Psoas muscle (tissue), 8 donors: ENCODE results near the gene HEYL. TPM values are rescaled to one million over a fixed set of nuclear protein-coding genes. Genes with fewer than 3 reads are reported as not detected.

Experiments used
- ATAC-seq, 4 donors: fragments of 200-7000 bp; cut with Tn5 transposase; one replicate each; pipeline ENCODE4 v1.9.1; 2020; ENCODE audit warnings: moderate library complexity in 3 of 4, mild to moderate bottlenecking in 2 of 4
- DNase-seq, 2 donors: peaks; one replicate each; pipeline ENCODE4 v3.0.0-alpha.2; 2020
- H3K27ac ChIP-seq: fragments of 200-600 bp; one replicate; pipeline ENCODE4 v1.8.0; 2022
- H3K27me3 ChIP-seq, 3 donors: fragments of 200-600 bp in 1 of 3; one replicate each; pipeline versions ENCODE4 v1.6.1 to v1.8.0; 2013 to 2022; ENCODE audit warnings: low read length in 2 of 3, mild to moderate bottlenecking in 2 of 3, moderate library complexity in 1 of 3; ENCODE audit not compliant: insufficient read depth in 3 of 3
- H3K36me3 ChIP-seq, 2 donors: fragments of 200-600 bp in 1 of 2; one replicate each; pipeline versions ENCODE4 v1.6.1 to v1.8.0; 2013 to 2022; ENCODE audit warnings: low read depth in 1 of 2, mild to moderate bottlenecking in 1 of 2, moderate library complexity in 1 of 2; ENCODE audit not compliant: insufficient read depth in 1 of 2
- H3K4me1 ChIP-seq: fragments of 200-600 bp; one replicate; pipeline ENCODE4 v1.8.0; 2022
- H3K4me3 ChIP-seq: fragments of 200-600 bp; one replicate; pipeline ENCODE4 v1.8.0; 2022; ENCODE audit warnings: mild to moderate bottlenecking
- H3K9me3 ChIP-seq: fragments of 200-600 bp; one replicate; pipeline ENCODE4 v1.8.0; 2022
- WGBS, 3 donors: extraction: QIAGEN DNeasy Blood & Tissue Kit; methylation state at CpG; one replicate each; pipeline versions ENCODE4 v1.1.6 to v1.1.7; 2013; 5-methylcytosine and 5-hydroxymethylcytosine counted together
- intact Hi-C, 2 donors: fragments of 100-400 bp; cut with DNase I; formaldehyde crosslinking; loops; one replicate each; pipeline versions ENCODE4 v1.11.0 to v1.14.2; 2022
- polyA plus RNA-seq, 3 donors: library from polyadenylated mRNA; stranded (reverse); fragments of 200-250 nt; gene quantifications; one replicate each; pipeline ENCODE4 v1.2.3, GENCODE V29; 2013
- total RNA-seq, 4 donors: library from RNA; stranded (reverse); fragmentation: NEBNext Ultra II Directional in 2 of 4; extraction: Animal tissue kit (Norgen Biotek cat#: 25700) in 2 of 4; gene quantifications; one replicate each; pipeline versions ENCODE4 v1.2.1 to v1.2.4, GENCODE V29; 2021 to 2023
- TF ChIP-seq, protein P1 (sequence below): fragments of 200-600 bp; IDR thresholded peaks from one replicate; pipeline ENCODE4 v1.8.0; 2022; ENCODE audit warnings: antibody characterized with exemption
- donor health status: healthy with polysubstance abuse.
- donor health status: DM: no; HTN: no; CAD: no; lungs with moderate emphysema.
- donor health status: Bipolar disorder and iron deficiency.
- donor health status: healthy.
- donor health status: DM: yes; HTN: yes; CAD: no.
- donor health status: DM: no; HTN: no; CAD: no.
- donor health status: DM: no; HTN: no; CAD: no.
- donor health status: DM: yes; HTN: yes; CAD: no.

HEYL gene
- total and polyA plus RNA-seq, 7 donors, result 2.1 to 10.0 (median 5.8) TPM

DNA sequence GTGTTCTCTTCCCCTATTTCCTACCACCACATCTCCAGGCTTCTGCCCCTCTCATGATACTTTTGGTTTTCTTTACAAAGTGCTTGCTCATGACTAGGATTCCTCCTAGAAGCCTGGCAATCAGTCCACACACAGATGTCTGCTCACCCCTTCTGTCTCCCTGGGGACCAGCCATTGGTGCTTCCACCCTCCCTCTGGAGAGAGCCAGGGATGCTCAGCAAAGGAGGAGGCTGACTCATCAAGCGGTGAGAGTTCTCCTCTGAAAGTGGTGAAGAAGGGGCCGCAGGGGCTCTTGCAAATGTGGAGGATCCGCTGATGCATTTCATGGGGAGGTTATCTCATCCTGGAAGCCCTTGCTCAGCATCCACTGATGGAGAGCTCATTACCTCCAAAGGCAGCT, 18.0 kb upstream of the HEYL start:
- ATAC-seq (no peak), DNase-seq (no peak)
- Histone ChIP-seq H3K4me1 (peaks cover 14% of the 10 kb centered on the region), H3K27me3 (no peaks in the 10 kb centered on the region), H3K9me3 (no peaks in the 10 kb centered on the region), H3K36me3 (peaks cover 0 to 46% of the 10 kb centered on the region in 2 donors), H3K27ac (no peak overlapping the region), H3K4me3 (no peak overlapping the region)
- WGBS, 3 donors, result 85 to 87% (median 87%) methylated on average over 3 of the region's 3 CpGs
- TF ChIP-seq, protein P1, sequence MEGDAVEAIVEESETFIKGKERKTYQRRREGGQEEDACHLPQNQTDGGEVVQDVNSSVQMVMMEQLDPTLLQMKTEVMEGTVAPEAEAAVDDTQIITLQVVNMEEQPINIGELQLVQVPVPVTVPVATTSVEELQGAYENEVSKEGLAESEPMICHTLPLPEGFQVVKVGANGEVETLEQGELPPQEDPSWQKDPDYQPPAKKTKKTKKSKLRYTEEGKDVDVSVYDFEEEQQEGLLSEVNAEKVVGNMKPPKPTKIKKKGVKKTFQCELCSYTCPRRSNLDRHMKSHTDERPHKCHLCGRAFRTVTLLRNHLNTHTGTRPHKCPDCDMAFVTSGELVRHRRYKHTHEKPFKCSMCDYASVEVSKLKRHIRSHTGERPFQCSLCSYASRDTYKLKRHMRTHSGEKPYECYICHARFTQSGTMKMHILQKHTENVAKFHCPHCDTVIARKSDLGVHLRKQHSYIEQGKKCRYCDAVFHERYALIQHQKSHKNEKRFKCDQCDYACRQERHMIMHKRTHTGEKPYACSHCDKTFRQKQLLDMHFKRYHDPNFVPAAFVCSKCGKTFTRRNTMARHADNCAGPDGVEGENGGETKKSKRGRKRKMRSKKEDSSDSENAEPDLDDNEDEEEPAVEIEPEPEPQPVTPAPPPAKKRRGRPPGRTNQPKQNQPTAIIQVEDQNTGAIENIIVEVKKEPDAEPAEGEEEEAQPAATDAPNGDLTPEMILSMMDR, result no peak
- intact Hi-C loops, result loop anchor here in 1 of 2 donors (5.0 kb wide), 2 partner anchors 40 to 60 kb away; no protein-coding TSS in a partner anchor

DNA sequence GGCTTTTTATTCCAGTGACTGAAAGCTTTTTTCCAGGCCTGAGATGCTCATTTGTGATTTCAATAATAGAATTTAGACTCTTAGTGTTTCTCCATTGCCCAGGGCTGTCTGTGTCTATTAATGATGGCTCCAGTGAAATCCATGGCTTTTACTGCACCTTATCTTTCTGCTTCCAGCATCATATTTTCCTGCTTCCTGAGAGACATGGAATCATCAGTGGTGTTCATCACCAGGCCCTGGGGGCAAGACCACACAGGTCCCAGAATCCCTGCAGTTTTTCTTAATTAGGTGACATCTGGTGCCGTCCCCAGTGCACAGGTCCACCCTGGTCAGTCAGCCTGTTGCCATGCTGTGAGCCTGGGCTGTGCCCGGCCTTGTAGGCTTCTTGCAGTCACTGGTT, 16.9 kb upstream of the HEYL start:
- 76 to 86% (median 77%) methylated on average over 2 of the region's 2 CpGs for WGBS, 3 donors
- peaks cover 14% of the 10 kb centered on the region for H3K4me1 ChIP-seq
- ATAC-seq (no peak), DNase-seq (no peak)
- no peak overlapping the region for H3K4me3 ChIP-seq
- H3K27ac ChIP-seq, result no peak overlapping the region
- H3K9me3 ChIP-seq, result no peaks in the 10 kb centered on the region
- no peaks in the 10 kb centered on the region for H3K27me3 ChIP-seq
- intact Hi-C loops, result loop anchor here in 1 of 2 donors (5.0 kb wide), 2 partner anchors 41 to 61 kb away; no protein-coding TSS in a partner anchor
- peaks cover 0 to 37% of the 10 kb centered on the region in 2 donors for H3K36me3 ChIP-seq
- TF ChIP-seq, protein P1, result no peak

DNA sequence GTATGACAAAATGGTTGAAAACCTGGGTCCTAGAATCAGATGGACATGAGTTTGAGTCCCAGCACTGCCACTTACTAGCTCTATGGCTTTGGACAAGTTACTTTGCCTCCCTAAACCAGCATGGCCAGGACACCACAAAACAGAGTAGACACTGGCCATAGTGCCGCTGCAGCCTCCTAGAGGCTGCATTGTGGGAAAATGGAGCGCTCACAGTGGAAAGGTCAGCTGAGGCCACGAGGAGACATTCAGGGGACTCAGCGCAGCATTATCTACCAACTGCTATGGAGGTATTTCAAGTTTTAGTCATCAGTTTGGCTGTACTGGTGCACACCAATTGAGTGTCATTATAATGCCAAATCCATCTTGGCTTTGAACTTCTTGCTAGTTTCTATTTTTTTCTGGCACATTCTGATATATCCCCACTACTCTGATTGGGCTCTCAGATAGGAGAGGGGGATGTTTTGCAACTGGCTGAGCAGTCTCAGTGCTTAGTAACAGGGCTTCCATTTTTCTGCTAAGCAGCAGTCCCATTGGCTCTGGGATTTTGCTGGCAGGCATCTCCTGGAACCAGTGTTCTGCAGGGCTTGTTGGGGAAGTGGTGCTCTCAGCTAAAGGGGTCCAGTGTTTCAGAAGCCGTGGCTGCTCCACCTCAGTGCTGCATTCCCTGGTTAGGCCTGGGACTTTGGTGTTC, 16.3 kb upstream of the HEYL start:
- ATAC-seq (peak in 1 of 4 donors; percentile 6), DNase-seq (no peak)
- Histone ChIP-seq H3K36me3 (peaks cover 0 to 31% of the 10 kb centered on the region in 2 donors), H3K27ac (no peak overlapping the region), H3K27me3 (no peaks in the 10 kb centered on the region), H3K4me3 (no peak overlapping the region), H3K4me1 (peaks cover 14% of the 10 kb centered on the region), H3K9me3 (no peaks in the 10 kb centered on the region)
- WGBS, 3 donors, result 37 to 63% (median 46%) methylated on average over 5 of the region's 5 CpGs
- intact Hi-C loops, result loop anchor here in 1 of 2 donors (5.0 kb wide), 2 partner anchors 42 to 62 kb away; no protein-coding TSS in a partner anchor
- TF ChIP-seq, protein P1, result no peak

- intact Hi-C loops, result loop anchor here (1.0 to 5.0 kb wide), 2 partner anchors 47 to 68 kb away; no protein-coding TSS in a partner anchor
- H3K27me3 ChIP-seq, result no peaks in the 10 kb centered on the region
- H3K4me1 ChIP-seq, result peaks cover 14% of the 10 kb centered on the region
- H3K36me3 ChIP-seq, result peaks cover 0 to 16% of the 10 kb centered on the region in 2 donors
- 23 to 57% (median 24%) methylated on average over 7 of the region's 7 CpGs for WGBS, 3 donors
- TF ChIP-seq, protein P1, result no peak
- H3K4me3 ChIP-seq, result no peak overlapping the region
- H3K27ac ChIP-seq, result peak overlapping the region; percentile 38
- no peaks in the 10 kb centered on the region for H3K9me3 ChIP-seq
- ATAC-seq (peak; percentile 69 to 81 (median 72)), DNase-seq (peak; percentile 55 to 73)
Measured at GRCh38 chr1:39654291-39654690, 14.8 kb upstream of the HEYL start.
